Nephron (organoid): ENCODE results near the gene DSCAM.

Experiments
- H3K27ac Mint-ChIP-seq, 3 experiments: 2 replicates each; pipeline ENCODE4 v1.8.0; 2020; ENCODE audit warnings: mixed read lengths in 3 of 3, mild to moderate bottlenecking in 2 of 3, moderate library complexity in 1 of 3
- H3K27me3 Mint-ChIP-seq: 2 replicates; pipeline ENCODE4 v1.8.0; 2021; ENCODE audit warnings: low read depth, mild to moderate bottlenecking, moderate library complexity, mixed read lengths
- H3K36me3 Mint-ChIP-seq: 2 replicates; pipeline ENCODE4 v1.8.0; 2020; ENCODE audit warnings: low read depth, mixed read lengths
- H3K4me1 Mint-ChIP-seq: 2 replicates; pipeline ENCODE4 v1.8.0; 2020; ENCODE audit warnings: mixed read lengths
- H3K4me3 Mint-ChIP-seq, 3 experiments: 2 replicates each; pipeline ENCODE4 v1.8.0; 2020; ENCODE audit warnings: mild to moderate bottlenecking in 3 of 3, mixed read lengths in 3 of 3, moderate library complexity in 2 of 3
- H3K9me3 Mint-ChIP-seq: 2 replicates; pipeline ENCODE4 v1.8.0; 2020; ENCODE audit warnings: mixed read lengths
- TF ChIP-seq, protein P1 (sequence below), 3 experiments: fragments of 200-600 bp; sonication (generic); IDR thresholded peaks; one replicate each; pipeline ENCODE4 v1.5.0; 2021; ENCODE audit warnings: antibody characterized with exemption in 3 of 3; ENCODE audit not compliant: unreplicated experiment in 3 of 3

The DSCAM gene

DNA sequence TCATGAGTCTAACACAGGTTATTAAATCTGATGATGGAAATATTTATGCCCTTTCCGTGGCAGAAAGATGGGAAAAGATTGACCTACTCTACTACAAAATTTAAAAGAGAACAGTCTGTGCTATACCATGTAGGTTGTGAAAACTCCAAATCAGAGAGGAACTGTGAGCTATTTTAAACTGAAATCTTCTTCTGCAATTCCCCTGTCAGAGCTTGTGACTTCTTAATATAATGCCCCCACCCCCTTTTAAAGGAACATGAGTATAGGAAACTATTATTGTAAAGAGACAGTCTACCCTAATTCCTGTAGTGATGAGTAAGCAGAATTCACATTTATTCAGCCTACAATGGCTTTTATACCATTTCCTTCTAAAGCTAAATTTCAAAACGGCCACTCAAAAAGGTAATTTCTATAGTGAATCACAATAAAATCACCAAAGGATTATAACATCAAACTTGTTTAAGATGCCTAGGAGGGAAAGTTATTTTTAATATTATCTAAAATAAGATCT, 11.7 kb downstream of the DSCAM start:
- no peak overlapping the region for H3K27ac Mint-ChIP-seq
- peaks cover 7% of the 10 kb centered on the region for H3K4me1 Mint-ChIP-seq
- peaks cover 13% of the 10 kb centered on the region for H3K27me3 Mint-ChIP-seq
- no peaks in the 10 kb centered on the region for H3K36me3 Mint-ChIP-seq
- TF ChIP-seq, protein P1, sequence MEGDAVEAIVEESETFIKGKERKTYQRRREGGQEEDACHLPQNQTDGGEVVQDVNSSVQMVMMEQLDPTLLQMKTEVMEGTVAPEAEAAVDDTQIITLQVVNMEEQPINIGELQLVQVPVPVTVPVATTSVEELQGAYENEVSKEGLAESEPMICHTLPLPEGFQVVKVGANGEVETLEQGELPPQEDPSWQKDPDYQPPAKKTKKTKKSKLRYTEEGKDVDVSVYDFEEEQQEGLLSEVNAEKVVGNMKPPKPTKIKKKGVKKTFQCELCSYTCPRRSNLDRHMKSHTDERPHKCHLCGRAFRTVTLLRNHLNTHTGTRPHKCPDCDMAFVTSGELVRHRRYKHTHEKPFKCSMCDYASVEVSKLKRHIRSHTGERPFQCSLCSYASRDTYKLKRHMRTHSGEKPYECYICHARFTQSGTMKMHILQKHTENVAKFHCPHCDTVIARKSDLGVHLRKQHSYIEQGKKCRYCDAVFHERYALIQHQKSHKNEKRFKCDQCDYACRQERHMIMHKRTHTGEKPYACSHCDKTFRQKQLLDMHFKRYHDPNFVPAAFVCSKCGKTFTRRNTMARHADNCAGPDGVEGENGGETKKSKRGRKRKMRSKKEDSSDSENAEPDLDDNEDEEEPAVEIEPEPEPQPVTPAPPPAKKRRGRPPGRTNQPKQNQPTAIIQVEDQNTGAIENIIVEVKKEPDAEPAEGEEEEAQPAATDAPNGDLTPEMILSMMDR (IDR thresholded peaks at IDR 0.05; ENCODE audit: unreplicated experiment in 3 of 3), result no peak
- H3K4me3 Mint-ChIP-seq, result no peak overlapping the region
- no peaks in the 10 kb centered on the region for H3K9me3 Mint-ChIP-seq

- Mint-ChIP-seq H3K4me3 (no peak overlapping the region), H3K27me3 (peaks cover 8% of the 10 kb centered on the region)
Observed at GRCh38 chr21:40833184-40833583, 13.8 kb downstream of the DSCAM start.

DNA sequence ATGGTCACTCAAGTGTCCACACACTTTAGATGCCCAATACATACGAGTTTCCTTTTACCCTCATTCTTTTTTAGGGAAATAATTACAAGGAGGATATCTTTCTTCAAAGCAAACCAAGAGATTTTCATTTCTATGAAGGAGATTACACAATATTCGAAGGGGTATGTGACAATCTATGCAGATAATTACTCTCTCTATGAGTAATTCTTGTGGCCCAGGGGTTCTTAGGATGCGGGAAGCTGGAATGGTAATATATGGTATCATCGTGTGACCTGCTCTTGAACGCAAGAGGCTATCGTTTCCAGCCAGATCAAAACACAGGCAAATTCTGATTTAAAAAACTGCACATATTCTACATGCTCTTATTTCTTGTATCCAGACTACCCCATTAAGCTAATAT, 14.6 kb downstream of the DSCAM start:
- Mint-ChIP-seq H3K4me3 (no peak overlapping the region), H3K9me3 (no peaks in the 10 kb centered on the region)

More at GRCh38 chr21:40833184-40833583, 13.8 kb downstream of the DSCAM start:
- H3K27ac Mint-ChIP-seq, result peak overlapping the region in 1 of 3 experiments; percentile 53
- TF ChIP-seq, protein P1 (IDR thresholded peaks at IDR 0.05; ENCODE audit: unreplicated experiment in 3 of 3), result no peak
- H3K36me3 Mint-ChIP-seq, result no peaks in the 10 kb centered on the region
- no peaks in the 10 kb centered on the region for H3K4me1 Mint-ChIP-seq
- H3K9me3 Mint-ChIP-seq, result no peaks in the 10 kb centered on the region

DNA sequence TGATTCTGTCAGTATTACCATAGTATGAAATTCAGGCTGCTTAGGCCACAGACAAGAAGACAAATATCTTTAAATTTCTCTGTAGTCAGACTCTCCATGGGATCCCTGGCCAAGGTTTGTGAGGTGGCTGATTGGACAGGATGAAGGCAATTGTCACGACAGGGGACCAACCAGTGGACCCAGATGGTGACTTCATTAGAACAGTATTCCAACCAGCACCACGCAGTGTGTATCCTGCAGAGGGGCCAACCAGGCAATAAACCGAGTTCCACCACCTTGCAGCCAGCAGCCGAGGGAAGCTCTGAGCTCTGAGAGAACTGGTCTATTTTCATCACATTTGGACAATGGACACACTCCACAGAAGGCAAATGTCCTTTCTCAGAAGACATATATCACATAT, 16.1 kb downstream of the DSCAM start:
- no peaks in the 10 kb centered on the region for H3K36me3 Mint-ChIP-seq
- TF ChIP-seq, protein P1 (IDR thresholded peaks at IDR 0.05; ENCODE audit: unreplicated experiment in 3 of 3), result no peak
- H3K9me3 Mint-ChIP-seq, result no peaks in the 10 kb centered on the region
- H3K4me1 Mint-ChIP-seq, result no peaks in the 10 kb centered on the region
- H3K27ac Mint-ChIP-seq, result no peak overlapping the region
- H3K27me3 Mint-ChIP-seq, result peaks cover 8% of the 10 kb centered on the region
- H3K4me3 Mint-ChIP-seq, result no peak overlapping the region

More for the DNA sequence above, 14.6 kb downstream of the DSCAM start:
- TF ChIP-seq, protein P1 (IDR thresholded peaks at IDR 0.05; ENCODE audit: unreplicated experiment in 3 of 3), result no peak
- Mint-ChIP-seq H3K27me3 (peaks cover 8% of the 10 kb centered on the region), H3K36me3 (no peaks in the 10 kb centered on the region), H3K4me1 (no peaks in the 10 kb centered on the region), H3K27ac (no peak overlapping the region)

DNA sequence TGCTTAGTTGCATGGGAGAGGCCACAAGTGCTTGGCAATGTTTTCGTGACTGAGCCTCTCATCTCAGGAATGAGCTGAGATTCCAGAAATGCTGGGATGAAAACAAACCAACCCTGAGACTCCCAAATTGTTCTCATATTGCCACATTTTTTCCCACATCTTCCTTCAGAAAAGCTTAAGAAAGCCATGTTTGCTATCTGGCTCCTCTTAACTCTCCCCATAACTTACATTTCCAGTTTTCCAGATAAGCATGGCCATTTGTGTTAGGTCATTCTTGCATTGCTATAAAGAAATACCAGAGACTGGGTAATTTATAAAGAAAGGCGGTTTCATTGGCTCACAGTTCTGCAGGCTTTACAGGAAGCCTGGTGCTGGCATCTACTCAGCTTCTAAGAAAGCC, 17.2 kb downstream of the DSCAM start:
- no peaks in the 10 kb centered on the region for H3K4me1 Mint-ChIP-seq
- H3K4me3 Mint-ChIP-seq, result no peak overlapping the region
- H3K9me3 Mint-ChIP-seq, result no peaks in the 10 kb centered on the region
- H3K36me3 Mint-ChIP-seq, result no peaks in the 10 kb centered on the region
- peaks cover 8% of the 10 kb centered on the region for H3K27me3 Mint-ChIP-seq
- no peak overlapping the region for H3K27ac Mint-ChIP-seq
- TF ChIP-seq, protein P1 (IDR thresholded peaks at IDR 0.05; ENCODE audit: unreplicated experiment in 3 of 3), result no peak

DNA sequence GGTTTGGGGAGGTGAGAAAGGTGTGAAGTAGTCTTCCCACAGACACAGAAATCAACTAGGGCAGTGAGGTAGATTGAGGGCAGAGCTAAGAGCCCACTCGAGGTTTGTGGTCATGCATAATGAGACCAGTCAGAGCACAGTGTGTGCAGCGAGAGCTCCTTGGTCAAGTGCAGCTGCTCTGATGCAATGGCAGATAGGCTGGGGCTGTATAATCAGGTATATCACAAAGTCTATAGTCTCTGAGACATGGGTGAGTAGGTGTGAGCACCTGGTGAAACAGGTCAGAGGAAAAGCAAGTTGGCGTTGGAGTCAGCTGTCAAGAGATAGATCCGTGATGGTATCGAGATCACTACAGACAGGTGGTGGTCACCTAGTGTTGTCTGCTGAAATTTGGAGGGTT, 17.6 kb downstream of the DSCAM start:
- Mint-ChIP-seq H3K9me3 (no peaks in the 10 kb centered on the region), H3K27me3 (peaks cover 8% of the 10 kb centered on the region), H3K36me3 (no peaks in the 10 kb centered on the region), H3K27ac (no peak overlapping the region), H3K4me1 (no peaks in the 10 kb centered on the region), H3K4me3 (no peak overlapping the region)
- TF ChIP-seq, protein P1 (IDR thresholded peaks at IDR 0.05; ENCODE audit: unreplicated experiment in 3 of 3), result no peak
